Stimulated activated CD4-positive, alpha-beta T cell treated with anti-CD3 and anti-CD28 coated beads, Interleukin-12 subunit alpha, Interleukin-12 subunit beta, amount 100 ng/mL, for 4 hours (primary cell): ENCODE results near the gene CNN1.
"Not testable (repeated sequence)": the region's sequence is repeated elsewhere in the genome, so short reads cannot be mapped to it uniquely, and the experiment has no call there.

ENCODE experiments used
- DNase-seq: peaks from one replicate; pipeline ENCODE4 v3.0.0-alpha.2; 2020

Gene CNN1

DNA sequence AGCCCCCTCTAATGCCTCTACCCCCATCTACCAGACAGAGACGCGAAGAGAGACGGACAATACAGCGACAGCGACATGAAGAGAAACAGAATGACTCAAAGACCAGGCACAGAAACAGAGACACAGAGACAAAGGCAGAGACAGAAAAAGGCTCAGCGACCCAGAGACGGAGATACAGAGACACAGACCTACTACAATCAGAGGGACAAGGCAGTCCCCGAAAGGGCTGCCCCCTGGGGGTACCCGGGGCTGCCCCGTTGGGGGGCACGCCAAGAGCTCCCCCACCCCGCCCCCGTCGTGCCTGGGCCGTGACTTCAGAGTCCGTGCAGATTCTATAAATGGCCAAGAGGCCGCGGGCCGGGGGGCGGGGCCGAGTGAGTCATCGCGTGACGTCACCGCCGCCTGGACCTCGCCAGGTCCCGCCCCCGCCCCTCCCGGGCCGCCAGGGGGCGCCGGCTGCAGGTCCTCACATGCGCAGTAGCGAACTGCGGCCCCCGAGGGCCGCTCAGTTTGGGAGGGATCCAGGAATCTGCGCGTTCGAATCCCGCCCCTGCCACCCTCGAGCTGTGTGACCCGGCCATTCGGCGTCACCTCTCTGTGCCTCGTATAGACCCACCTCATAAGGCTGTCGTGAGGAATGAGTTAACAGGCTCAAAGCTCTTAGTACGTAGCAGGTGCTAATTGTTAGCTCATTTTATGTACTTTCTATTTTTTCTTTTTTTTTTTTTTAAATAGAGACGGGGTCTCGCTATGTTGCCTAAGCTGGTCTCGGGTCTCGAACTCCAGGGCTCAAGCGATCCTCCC is 2.7 kb upstream of the CNN1 start:
- peak; percentile 88 for DNase-seq

DNA sequence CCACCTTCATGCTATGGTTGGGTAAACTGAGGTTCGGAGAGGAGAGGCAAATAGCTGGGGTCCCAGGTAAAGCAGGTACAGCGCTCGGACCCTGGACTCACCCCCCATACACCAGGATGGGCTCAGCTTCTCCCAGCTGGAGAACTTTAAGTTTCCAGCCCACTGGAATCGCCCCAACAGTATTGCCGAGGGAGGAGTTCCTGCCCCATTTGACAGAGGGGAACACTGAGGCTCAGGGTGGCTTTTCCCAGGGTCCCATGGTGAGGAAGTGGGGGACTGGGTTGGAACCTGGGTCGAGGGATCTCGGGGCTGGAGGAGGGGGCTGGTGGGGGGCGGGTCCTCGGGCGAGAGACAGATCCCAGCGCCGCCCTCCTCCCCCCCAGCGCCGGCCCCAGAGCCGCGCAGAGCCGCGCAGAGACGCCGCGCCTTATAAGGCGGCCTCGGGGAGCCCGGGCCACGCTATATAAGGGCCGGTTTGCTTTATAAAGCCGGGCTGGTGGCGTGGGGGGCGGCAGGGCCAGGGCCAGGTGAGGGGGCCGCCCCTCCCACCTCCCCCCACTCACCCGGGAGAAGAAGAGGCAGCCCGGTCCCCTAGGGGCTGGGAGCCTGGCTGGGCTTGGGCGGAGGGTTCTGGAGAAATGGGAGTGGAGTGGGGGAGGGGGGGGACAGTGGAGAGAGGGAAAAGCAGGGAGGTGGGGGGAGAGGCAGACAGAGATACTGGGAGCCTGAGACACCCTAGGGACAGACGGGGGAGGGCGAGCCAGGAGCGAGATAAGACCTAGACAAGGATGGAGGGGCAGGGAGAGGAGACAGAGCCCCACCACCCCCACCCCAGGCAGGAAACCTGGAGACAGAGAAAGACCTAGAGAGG is 1.1 kb downstream of the CNN1 start:
- no peak for DNase-seq

DNA sequence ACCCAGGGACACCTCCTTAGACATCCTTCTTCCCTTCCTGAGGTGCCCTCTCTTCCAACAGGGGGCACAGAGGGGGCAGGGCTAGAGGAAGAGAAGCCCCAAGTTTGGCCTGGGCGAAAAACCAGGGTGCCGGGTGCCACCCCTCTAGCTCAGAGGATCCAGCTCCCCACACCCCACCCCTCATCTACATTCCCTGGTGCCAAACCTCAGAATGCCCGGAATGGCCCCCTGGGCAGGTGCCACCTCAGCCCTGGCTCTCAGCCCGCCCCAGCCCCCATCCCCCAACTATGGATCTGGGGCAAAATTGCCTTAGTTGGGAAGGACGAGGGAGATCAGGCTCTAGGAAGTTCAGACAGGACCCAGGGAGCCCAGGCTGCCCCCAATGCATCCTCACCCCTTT is 2.0 kb downstream of the CNN1 start:
- no peak for DNase-seq

DNA sequence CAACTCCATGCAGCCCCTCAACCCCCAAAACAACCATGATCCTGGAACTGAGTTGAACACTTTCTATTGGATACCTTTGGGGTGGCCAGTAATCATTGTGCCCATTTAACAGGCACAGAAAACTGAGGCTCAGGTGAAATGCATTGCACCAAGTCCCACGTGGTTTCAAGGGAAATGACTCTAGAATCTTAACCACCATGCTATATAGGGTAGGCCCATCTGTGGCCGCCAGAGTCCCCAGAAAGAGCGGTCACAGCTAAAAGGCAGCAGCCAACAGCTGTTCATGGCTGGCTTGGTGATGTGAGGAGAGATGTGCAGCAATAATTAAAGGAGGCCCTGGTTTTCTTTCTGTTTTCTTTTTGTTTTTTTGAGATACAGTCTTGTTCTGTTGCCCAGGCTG is 2.6 kb downstream of the CNN1 start:
- no peak for DNase-seq

DNA sequence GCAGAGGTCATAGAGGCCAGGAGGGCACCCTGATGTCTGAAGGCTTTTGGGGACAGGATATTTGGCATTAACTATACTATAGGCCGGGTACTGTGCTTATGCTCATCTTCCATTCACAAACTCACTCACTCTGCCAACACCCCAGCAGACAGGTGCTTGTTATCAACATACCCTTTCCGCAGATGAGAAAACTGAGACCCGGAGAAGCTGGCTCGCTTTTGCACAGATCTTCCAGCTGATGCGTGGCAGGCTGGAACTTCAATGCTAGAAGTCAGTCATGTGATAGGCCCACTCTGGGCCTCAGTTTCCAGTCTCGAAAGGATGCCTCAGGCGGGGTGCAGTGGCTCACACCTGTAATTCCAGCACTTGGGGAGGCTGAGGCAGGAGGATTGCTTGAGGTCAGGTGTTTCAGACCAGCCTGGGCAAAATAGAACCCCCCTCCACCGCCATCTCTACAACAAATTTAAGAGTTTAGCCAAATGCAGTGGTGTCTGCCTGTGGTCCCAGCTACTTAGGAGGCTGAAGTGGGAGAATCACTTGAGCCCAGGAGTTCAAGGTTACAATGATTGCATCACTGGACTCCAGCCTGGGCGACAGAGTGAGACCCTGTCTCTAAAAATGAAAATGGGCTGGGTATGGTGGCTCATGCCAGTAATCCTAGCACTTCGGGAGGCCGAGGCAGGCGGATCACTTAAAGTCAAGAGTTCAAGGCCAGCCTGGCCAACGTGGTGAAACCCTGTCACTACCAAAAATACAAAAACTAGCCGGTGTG is 9.5 kb downstream of the CNN1 start:
- DNase-seq = no peak

DNA sequence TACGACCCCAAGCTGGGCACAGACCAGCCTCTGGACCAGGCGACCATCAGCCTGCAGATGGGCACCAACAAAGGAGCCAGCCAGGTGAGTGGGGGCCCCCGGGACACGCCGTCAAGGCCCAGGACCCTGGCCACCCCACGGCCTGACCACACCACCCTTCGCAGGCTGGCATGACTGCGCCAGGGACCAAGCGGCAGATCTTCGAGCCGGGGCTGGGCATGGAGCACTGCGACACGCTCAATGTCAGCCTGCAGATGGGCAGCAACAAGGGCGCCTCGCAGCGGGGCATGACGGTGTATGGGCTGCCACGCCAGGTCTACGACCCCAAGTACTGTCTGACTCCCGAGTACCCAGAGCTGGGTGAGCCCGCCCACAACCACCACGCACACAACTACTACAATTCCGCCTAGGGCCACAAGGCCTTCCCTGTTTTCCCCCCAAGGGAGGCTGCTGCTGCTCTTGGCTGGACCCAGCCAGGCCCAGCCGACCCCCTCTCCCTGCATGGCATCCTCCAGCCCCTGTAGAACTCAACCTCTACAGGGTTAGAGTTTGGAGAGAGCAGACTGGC is 10.8 kb downstream of the CNN1 start:
- DNase-seq = no peak

DNA sequence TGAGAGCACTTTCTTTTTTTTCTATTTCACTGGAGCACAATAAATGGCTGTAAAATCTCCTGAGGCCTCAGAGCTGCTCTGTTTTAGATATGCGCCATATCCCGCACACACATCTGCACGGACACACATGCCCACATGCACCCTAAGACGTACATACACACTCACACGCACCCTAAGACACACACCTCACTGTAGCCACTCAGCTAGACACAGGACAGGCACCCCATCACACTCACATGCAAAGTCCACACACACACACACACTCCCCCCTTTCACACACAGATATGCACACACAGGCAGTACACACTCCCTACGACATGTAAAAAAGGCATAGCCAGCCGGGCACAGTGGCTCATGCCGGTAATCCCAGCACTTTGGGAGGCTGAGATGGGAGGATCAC is 11.6 kb downstream of the CNN1 start:
- DNase-seq = no peak

DNA sequence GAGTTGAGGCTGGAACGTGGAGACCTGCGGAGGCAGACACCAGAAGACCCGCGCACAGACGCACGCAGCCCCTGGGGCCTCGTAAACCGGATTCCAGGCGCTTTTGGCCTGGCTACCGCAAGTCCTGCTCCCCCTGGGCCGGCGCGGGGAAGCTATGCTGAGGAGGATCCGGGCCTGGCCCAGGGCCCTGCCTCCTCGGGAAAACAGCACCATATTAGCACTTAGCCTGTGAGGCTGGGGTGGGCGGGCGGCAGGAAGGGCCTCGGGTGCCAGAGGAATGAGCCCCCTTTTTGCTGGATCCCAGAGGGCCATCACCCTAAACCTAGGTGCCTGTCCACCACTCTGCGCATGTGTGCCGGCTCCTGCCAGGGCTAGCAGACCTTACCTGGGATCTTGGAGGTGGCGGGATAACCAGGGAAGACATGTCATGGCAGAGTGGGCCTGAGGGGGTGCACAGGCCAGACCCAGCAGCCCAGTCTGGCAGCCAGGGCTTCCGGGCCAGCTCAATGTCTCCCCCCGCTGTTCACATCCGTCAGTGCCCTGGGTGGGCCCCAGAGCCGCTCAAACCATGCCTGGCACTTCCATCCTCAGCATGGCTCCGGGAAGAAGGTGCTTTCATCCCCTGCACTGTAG is 13.1 kb downstream of the CNN1 start:
- no peak for DNase-seq

DNA sequence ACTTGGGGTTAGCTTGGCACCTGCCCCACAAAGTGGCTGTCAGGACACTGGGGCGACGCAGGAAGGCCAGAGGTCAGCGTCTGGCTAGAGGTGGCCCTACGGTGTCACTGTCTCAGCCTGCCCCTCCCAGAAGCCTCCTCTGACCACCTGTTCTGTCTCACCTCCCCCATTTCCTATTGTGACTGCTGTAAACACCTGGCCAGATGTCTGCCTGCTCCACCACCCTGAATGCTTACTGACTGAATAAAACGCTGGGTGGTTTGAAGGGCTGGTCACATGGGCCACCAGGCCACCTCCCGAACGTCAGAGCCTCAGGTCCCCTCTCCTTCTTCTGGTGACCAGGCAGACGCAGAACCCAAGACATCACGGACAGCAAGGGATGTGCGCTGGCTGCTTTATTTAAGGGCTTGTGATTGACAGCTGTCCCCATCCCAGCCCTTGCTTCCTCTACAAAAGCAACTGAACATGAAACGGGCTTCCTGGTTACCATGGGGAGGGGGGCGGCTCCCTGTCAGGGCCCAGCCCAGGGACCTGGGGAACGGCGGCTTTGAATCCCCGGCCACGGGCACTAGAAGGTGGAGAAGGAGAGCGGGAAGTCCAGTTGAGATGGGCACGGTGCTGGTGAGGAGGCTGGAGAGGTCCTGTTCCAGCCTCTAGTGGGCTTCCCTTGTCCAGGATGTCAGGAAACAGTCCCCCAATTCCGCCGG is 14.2 kb downstream of the CNN1 start:
- DNase-seq = no peak

DNA sequence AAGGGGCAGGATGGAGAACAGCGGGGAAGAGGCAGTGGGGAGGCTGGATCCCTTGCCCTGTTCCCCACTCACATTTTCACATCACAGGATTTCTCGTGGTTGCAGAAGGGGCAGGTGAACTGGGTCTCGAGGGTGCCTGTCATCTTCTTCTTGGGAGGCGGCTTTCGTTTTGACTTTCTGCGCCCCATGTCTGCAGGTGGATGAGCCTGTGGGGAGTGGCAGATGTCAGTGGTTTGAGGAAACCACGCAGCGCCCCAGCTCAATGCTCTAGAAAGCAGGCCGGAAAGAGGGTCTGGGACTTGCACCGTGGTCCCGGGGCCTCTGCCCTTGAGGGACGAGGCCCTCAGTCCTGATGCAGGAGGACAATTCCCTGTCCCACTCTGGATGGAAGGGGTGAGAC is 15.5 kb downstream of the CNN1 start:
- no peak for DNase-seq

DNA sequence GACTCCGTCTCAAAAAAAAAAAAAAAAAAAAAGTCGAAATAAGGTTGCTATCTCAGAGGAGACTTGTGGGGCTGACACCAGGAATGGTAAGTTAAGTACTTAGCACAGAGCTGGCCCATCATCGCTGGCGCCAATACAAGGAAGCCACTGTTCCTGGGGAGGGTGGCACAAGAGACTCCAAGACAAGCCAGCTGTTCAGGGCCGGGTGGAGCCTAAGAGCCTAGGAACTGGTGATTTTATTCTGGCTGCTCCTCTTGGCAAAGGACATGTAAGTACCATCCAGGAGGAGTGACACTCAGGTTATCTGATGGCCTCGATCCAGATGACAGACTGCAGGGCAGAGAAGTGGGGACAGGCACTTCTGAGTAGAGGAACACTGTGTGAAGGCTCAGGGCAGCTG is 16.6 kb downstream of the CNN1 start:
- DNase-seq = no peak

DNA sequence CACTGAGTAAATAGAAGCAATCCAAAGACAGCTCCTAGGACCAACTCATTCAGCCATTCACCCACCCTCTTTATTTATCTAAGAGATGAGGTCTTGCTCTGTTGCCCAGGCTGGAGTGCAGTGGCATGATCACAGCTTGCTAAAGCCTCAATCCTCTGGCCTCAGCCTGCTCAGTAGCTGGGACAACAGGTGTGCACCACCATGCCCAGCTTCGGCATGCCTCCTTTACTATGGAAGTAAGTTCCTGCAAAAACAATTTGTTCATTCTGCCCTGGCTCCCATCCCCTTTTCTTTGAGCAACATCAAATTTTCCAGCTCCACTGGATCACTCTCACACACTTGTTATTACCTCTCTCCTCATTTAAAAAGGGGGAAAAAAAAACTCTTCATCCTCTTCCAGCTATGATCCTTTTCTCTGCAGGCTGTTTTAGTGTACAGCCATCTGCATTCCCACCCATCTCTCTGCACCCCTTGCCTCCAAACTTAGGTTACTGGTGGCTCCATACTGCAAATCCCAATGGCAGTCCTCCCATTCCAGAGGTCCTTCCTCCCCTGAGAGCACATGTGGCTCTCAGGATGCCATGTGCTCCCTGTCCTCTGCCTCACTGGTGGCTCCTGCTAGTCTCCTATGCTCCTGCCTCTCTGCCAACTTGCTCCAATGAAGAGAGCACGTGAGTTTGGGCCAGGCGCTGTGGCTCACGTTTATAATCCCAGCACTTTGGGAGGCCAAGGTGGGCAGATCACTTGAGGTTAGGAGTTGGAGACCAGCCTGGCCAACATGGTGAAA is 18.2 kb downstream of the CNN1 start:
- no peak for DNase-seq

DNA sequence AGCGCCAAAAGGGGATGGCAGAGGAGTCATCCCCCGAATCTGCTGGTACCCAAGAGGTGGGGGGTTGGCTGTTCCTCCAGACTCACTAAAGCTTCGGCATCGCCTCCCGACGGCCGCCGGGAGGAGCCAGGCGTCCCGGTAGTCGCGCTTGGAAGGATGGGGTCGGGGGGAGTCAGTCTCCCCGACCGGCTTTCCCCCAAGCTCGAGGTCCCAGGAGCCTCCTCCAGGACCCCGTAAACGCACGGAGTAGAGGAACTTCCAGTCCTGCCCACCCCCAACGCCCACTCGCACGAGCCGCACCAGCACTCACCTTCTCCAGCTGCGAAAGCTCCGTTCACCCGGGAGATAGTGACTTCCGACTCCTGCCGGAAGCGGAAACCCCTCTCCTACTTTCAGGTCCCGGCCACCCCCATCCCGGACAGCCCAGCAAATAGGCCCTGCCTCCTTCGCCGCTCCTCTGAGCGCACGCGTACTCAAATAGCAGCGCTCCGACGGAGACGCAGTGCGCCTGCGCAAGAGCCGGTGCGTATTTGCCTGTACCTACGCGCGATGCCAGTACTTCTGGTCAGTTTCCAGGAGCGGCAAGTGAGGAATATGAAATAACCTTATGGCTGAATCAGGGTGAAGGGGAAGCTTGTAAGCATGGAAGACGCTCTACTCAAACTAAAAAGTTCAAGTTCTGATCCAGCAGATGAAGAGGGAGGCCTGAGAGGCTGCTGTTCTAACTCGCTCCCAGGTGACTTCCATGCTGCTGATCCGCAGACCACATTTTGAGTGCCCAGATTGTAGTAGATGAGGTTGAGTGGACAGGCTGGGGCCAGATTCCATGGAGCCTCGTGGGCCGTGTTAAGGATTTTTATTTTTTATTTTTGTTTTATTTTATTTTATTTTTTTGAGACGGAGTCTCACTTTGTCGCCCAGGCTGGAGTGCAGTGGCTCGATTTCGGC is 20.5 kb downstream of the CNN1 start, which contains the start of gene ELOF1:
ELOF1 (minus strand) TSS at position 350 of the 948 bp plus-strand sequence. CDS start 4,883 bp downstream, outside the sequence.
- DNase-seq = peak; percentile 95

DNA sequence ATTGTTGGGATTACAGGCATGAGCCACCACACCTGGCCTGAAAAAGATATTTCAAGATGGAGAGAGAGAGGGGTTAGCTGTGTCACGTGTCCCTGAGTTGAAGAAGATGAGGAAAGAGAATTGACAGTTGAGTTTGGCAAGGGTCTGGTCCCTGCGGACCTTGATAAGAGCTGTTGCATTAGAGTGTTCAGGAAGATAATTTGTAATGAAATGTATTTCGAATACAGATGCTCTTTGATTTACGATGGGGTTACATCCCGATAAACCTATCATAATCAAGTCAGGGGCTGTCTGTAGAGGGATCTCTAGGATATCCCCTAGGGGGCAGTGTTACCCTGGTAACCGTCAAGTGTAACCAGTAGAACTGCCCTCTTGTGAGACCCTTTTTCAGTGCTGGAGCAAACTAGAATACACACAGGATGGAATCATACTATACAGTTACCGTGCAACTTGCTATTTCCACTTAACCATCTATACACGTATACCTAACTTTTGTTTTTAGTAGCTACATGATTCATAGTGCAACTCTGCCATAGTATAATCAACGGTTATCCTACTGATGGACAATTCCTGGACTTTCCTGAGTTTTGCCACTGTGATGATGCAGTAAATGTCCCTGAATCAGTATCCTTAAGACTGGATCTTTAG is 21.9 kb downstream of the CNN1 start:
- DNase-seq = peak; percentile 24

DNA sequence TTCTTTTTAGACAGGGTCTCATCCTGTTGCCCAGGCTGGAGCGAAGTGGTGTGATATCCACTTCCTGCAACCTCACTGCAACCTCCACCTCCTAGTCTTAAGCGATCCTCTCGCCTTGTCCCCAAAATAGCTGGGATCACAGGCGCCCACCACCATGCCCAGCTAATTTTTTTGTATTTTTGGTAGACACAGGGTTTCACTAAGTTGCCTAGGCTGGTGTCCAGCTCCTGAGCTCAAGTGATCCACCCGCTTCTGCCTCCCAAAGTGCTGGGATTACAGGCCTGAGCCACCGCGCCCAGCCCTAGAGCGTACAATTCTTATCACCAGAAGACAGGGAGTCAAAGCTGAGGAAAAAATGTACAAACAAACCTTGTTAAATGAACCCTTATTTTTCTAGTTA is 24.9 kb downstream of the CNN1 start:
- DNase-seq = no peak

DNA sequence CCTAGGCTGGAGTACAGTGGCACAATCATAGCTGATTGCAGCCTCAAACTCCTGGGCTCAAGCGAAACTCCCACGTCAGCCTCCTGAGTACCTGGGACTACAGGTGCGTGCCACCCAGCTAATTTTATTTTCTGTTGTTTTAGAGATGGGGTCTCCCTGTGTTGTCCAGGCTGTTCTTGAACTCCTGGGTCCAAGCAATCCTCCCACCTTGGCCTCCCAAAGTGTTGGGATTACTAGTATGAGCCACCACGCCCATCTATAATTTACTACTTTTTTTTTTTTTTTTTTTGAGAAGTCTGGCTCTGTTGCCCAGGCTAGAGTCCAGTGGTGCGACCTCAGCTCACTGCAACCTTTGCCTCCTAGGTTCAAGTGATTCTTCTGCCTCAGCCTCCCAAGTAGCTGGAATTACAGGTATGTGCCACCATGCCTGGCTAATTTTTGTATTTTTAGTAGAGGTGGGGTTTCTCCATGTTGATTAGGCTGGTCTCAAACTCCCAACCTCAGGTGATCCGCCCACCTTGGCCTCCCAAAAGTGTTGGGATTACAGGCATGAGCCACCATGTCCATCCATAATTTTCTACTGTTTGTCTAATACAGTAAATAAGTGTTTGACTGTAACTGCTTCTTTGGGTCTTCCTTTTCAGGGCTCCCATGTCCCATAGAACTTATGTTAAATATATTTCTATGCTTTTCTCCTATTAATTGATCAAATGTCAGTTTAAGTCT is 25.6 kb downstream of the CNN1 start:
- not testable (repeated sequence) for DNase-seq

DNA sequence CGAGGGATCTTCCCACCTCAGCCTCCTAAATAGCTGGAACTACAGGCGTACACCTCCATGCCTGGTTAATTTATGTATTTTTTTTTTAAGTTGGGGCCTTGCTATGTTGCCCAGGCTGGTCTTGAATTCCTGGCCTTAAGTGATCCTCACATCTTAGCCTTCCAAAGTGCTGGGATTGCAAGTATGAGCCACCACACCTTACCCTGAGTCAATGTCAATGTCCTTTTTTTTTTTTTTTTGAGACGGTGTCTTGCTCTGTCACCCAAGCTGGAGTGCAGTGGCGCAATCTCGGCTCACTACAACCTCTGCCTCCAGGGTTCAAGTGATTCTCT is 27.0 kb downstream of the CNN1 start:
- DNase-seq = not testable (repeated sequence)

DNA sequence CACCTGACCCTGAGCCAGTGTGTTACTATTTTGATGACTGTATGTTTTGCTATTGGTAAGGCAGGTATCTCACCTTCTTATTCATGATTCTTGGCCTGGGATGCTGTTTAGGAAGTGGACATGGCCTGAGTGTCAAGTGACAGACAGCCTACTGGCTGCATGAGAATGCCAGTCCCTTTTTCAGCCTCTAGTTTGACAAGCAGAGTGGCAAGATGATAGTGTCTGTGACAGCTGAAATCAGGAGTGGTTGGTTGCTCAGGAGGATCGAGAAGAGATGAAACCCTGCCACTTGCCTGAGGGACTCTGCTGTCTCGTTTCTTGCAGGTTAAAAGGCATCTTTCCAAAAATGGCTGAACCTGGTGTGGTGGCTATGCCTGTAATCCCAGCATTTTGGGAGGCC is 27.5 kb downstream of the CNN1 start:
- DNase-seq = no peak

DNA sequence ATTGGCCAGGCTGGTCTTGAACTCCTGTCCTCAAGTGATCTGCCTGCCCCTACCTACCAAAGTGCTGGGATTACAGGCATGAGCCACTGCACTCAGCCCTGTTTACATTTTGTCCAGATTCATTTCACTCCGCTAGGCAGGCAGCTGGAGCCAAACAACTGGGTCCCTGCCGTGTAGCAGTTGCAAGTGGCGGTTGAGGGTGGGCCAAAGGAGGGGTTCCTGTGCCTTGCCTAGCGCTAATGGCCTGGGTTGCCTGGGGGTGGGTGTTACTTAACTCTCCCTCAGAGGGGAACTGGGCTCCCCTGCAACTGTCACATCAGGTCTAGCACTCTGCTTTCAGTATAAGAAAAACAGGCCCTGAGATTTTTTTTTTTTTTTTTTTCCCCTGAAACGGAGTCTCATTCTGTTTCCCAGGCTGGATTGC is 31.4 kb downstream of the CNN1 start:
- no peak for DNase-seq
